ENCODE results near the gene PAX9.

- TF ChIP-seq CTCF (IDR thresholded peaks at IDR 0.05) (no peak), POLR2A (IDR thresholded peaks at IDR 0.05) (no peak)
Measured at GRCh38 chr14:36661506-36662257, at the start of gene PAX9.

Measured in thyroid gland (tissue), 4 donors.